GM18907 (cell line): ENCODE measurements around the gene MAP4K5.
"Not testable (repeated sequence)": the region's sequence is repeated elsewhere in the genome, so short reads cannot be mapped to it uniquely, and the experiment has no call there.

Experiments used
- ATAC-seq: cut with Tn5 transposase; IDR thresholded peaks from one replicate; pipeline ENCODE4 v1.9.1; 2021; ENCODE audit warnings: mild to moderate bottlenecking, moderate library complexity; ENCODE audit not compliant: unreplicated experiment

MAP4K5 gene

GRCh38 chr14:50533241-50533705 lies 904 bp upstream of the MAP4K5 start:
- no peak for ATAC-seq

DNA sequence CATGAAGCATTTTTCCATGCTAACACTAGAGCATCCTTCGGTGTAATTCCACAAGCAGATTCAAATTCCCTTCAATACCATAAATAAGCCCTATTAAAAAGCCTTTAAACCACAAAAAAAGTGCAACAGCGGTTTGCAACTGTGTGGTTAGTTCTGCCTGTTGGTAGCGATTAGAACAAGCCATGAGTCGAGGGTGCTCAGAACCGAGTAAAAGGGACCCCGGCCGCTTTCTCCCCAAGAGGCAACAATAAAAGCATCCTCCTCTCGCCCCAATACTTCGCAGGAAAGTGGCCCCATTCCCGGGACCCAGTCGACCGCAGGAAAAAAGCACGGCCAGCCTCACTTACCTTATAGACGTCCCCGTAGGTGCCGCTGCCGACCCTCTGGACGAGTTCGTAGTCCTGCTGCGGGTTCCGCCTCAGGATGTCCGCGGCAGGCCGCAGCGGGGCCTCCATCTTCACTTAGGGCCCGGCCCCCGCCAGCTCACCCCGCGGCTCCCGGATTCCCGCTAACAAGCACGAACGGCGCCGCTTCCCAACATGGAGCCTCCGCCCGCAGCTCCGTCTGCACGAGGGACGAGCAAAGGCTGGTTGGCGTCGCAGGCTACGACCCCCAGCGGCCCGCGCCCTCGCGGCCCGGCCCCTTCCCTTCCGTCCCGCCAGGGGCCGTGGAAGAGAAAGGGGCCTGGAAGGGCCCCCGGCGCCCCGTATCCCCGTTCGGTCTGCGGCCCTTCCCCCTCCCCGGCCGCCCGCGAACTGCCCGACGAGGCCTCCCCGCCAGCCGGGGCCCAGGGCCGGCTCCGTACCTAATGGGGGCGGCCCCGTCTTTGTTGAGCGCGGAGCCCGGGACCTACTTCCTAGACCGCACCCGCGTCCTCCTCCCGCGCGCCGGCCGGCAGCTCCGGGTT lies 521 bp downstream of the MAP4K5 start:
- ATAC-seq = peak; percentile 26

DNA sequence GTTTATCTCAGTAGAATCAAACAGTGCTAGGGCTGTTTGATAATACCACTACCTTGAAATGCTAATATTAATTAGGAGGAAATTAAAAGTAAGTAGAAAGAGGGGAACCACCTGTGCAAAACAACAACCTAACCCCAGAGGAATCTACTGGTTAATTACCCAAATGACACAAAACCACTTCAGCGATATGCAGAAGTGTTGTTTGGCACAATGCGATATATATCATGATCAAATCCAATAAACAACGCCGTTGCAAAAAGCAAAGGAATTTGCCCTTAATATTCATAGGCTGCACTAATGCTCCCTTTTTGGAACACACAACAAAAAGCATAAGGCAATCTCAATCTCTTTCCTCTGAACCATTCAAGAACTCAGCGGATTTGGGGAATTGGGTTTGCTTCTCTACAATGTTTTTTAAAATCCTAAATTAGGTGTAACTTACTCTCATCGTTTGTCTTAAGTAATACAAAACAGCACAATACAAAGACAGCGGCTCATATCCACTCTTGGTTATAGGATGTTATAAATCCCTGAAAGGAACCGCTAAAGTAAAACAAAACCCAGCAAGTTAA lies 1.5 kb downstream of the MAP4K5 start:
- ATAC-seq = no peak

DNA sequence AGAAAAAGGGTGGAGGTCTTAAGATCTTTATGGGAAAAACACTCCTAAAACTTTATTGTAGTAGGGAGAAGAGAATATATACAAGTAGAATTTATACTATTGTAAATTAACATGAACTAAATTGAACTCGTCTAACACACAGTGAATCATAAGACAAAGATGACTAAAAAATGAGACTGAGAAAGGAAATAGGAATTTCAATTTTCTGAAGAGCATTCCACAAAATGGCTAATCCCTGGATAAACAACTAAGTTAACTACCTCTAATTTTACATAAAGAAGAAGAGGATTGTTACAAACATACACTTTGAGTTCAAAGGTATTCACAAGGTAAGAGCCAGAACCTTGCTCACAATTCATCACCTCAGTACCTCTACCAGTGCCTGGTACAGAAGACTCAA lies 2.0 kb downstream of the MAP4K5 start:
- no peak for ATAC-seq

GRCh38 chr14:50529288-50530179 lies 2.8 kb downstream of the MAP4K5 start:
- no peak for ATAC-seq

GRCh38 chr14:50528000-50528399 lies 4.4 kb downstream of the MAP4K5 start:
- ATAC-seq = no peak

- no peak for ATAC-seq
These were observed 7.4 kb downstream of the MAP4K5 start for GRCh38 chr14:50524731-50525515.

DNA sequence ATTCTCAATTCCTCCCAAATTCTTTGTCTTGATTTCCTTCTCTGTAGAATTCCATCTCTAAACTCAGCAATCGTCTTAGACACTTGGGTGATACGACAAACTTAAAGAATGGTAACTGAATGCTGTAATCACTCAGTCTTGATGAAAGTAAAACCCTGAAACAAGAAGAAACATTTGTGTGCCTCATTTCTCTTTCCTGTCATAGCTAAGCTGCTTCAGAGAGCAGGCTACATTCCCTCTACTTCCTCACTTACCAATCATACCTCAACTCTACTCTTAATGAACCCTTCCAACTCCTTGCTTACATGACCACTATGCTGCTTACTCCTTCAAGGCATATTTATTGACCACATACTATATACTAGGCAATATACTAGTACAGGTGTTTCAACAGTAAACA lies 8.3 kb downstream of the MAP4K5 start:
- ATAC-seq = peak; percentile 44

DNA sequence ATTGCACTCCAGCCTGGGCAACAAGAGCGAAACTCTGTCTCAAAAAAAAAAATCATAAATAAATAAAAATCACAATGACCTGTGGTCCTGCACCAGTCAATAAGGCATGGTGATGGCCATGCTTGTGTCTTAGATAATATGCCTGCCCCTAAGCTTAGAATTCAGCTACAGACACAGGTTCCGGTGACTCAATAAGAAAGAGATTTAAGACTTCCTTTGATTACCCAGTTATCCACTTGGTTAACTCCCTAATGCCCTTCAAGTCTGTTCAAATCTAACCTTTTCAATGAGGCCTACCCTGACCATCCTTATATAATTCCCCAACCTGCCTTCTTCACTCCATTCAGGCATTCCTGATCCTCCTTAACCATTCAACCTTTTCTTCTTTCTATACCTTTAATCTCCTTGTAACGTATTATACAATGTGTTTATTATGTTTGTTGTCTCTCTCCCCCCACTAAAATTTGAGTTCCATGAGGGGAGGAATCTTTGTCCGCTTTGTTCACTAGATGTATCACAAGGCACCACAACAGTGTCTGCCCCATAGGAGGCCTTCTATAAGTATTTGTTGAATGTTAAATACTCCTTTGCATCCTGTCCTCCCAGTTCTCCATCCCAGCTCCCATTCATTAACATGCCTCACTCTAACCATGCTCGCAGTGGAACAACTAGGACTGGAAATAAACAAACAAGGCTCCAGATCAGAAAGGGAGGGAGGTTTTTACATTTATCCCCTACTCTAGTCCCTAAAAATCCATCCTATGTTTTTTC lies 8.9 kb downstream of the MAP4K5 start:
- no peak for ATAC-seq

GRCh38 chr14:50521912-50522341 lies 10.4 kb downstream of the MAP4K5 start:
- peak; percentile 71 for ATAC-seq

DNA sequence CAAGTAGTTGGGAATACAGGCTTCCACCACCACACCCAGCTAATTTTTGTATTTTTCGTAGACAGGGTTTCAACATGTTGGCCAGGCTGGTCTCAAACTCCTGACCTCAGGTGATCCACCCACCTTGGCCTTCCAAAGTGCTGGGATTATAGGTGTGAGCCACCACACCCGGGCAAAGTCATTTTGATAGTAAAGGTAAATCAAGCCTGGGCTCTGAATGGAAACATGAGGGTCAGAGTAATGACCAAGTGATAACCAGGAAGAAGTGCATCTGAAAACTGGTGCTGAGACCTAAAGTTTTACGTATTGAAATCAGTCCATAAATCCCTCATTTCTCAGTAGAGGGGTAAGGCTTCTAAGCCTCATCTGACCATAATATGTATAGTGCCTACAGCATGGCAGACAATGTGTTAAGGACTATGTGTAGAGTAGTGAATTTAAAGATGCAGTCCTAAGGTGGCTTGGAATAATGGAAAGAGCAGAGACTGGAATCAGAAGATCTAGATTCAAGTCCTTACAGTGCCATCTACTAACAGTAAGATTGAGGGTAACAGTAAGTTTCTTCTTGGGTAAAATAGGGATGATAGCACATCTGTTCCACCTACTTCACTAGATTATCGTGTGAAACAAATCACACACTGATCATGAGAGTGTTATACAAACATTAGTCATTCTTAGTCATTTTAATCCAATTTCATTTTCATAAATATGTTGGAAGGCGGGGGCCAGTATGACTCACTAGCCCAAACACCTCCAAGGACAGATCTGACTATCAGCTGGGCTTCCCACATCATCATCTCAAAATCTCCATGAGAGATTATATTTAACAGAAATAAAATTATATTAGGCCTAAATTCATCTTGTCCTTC lies 11.2 kb downstream of the MAP4K5 start:
- ATAC-seq = peak; percentile 75

DNA sequence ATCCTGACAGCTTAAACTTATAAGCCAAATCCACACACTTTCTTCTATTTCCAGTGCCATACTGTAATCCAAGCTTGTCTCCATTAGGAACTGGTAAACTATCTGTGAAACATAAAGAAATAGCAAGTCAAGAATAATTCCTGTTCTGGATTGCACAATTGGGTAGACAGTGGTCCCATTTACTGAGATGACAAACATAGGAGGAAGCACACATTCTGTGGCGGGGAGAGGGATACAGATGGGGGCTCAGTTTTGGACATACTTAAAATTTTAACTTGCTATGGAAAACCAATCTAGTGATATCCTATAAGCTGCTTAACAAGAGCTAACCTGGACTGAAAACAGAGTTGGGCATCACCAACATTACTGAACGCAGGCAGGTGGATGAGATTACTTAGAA lies 16.3 kb downstream of the MAP4K5 start:
- ATAC-seq = no peak

DNA sequence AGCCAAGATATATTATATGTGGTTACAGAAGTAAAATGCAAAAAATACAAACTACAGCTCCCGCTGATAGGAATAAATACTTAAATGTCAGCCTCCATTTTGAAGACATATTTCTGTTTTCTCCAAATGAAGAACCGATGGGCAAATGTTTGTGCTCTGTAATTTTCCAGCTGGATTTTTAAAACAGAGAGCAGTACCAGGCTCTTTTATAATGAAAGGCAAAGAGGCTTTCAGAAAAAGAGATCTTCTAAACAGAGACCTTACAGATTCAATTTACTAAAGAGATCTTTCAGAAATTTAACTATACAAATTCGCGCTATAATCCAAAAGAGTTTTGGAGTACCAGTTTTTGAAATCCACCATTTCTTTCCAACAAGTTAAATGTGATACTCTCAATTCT lies 19.9 kb downstream of the MAP4K5 start:
- ATAC-seq = no peak

GRCh38 chr14:50510157-50510556 lies 22.2 kb downstream of the MAP4K5 start:
- no peak for ATAC-seq

DNA sequence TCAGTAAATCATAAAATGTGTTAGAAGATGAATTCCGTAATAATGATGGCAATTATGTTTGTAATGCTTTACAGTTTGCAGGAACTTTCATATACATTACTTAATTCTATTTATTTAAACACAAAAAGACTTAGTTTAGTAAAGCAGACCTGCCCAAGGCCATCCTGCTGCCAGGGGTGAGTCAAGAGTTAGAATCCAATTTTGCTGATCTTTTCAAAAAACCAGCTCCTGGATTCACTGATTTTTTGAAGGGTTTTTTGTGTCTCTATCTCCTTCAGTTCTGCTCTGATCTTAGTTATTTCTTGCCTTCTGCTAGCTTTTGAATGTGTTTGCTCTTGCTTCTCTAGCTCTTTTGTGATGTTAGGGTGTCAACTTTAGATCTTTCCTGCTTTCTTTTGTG lies 25.3 kb downstream of the MAP4K5 start:
- ATAC-seq = not testable (repeated sequence)

GRCh38 chr14:50501642-50502041 lies 30.7 kb downstream of the MAP4K5 start:
- no peak for ATAC-seq

GRCh38 chr14:50497351-50497750 lies 35.0 kb downstream of the MAP4K5 start:
- ATAC-seq = no peak

- no peak for ATAC-seq
These were observed 42.5 kb downstream of the MAP4K5 start for GRCh38 chr14:50489851-50490250.

- no peak for ATAC-seq
These were observed 43.8 kb downstream of the MAP4K5 start for GRCh38 chr14:50488521-50488920.
